ENCODE results near the gene NFU1.
"Not testable (repeated sequence)": the region's sequence is repeated elsewhere in the genome, so short reads cannot be mapped to it uniquely, and the experiment has no call there.

The NFU1 gene

DNA sequence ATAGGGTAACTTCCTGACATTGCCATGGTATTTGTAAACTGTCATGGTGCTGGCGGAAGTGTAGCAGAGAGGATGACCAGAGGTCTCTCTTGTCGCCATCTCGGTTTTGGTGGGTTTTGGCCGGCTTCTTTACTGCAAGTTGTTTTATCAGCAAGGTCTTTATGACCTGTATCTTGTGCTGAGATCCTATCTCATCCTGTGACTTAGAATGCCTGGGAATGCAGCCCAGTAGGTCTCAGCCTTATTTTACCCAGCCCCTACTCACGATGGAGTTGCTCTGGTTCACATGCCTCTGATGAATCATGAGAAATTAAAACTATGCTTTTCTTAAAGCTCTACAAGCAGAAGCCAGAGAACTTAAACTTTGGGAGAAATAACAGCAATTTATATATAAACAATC is 12.7 kb upstream of the NFU1 start:
- DNase-seq: no peak

DNA sequence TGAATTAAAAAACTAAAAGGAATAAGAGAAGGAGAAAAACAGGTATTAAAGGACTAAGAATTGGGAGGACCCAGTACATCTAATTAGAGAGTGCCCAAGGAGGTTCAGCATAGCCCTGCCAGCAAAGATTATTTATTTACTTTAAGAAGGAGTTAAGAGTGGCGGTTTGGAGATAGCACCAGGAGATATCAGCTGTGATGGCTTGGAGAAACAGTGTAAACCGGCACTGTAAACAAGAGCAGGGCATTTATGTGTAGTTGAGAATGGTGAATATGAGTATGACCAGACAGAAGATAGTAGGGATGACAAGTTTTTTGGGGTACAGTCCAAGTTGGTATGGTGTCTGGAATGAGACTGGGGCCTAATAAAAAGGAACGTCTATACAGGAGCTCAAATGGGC is 6.4 kb upstream of the NFU1 start:
- DNase-seq: not testable (repeated sequence)

- DNase-seq: not testable (repeated sequence)
Measured at GRCh38 chr2:69439499-69439898, 2.3 kb upstream of the NFU1 start.

GRCh38 chr2:69438580-69438979 is 1.3 kb upstream of the NFU1 start:
- DNase-seq: no peak

DNA sequence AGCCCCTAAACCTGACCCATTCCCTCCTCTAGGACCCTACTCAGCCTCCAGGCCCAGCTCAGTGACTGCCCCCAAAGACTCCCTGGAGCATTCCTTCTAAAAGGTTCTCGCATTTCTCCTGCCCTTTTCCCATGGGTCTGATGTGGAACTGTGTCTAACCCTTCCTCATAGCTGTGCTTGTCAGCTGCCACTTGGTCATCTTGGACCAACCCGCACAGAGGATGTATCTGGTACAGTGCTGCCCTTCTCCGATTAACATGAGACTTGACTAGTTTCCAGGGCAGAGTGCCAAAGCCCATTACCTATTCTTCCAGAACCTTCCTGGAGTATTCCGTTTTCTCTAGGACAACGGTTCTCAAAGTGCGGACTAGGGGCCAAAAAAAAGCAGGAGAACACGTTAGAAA is 518 bp upstream of the NFU1 start:
- DNase-seq: no peak

DNA sequence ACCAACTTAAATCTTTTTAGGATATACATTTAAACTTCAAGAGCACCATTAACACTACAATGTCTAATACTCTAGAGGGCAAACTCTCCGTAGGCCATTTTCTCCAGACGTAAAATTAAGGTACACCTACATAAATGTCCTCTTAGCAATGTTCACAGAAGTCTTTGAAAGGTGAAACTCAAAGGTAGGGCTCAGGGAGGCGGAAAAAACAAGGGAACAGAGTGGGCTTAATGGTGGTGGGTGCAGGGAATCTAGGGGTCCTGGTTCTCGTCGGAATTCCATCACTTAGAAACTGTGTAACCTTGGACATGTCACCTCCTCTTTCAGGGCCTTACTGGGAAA is 668 bp downstream of the NFU1 start:
- DNase-seq: no peak

GRCh38 chr2:69434753-69435152 is 2.5 kb downstream of the NFU1 start:
- no peak for DNase-seq

GRCh38 chr2:69429491-69430183 is 7.6 kb downstream of the NFU1 start:
- DNase-seq: no peak

GRCh38 chr2:69428981-69429380 is 8.3 kb downstream of the NFU1 start:
- DNase-seq: no peak

DNA sequence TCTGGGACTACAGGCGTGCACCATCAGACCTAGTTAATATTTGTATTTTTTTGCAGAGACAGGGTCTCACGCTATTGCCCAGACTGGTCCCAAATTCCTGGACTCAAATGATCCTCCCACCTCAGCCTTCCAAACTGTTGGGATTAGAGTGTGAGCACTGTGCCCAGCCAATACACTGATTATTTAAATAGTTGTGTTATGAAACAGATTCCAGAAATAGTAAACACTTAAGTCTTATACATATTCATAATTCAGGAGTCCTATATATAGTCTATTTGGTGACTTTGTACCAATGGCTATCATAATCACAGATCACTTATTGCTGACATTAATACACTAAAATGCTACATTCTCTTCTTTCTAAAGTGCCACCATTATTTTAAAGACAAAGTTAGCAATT is 12.8 kb downstream of the NFU1 start:
- no peak for DNase-seq

DNA sequence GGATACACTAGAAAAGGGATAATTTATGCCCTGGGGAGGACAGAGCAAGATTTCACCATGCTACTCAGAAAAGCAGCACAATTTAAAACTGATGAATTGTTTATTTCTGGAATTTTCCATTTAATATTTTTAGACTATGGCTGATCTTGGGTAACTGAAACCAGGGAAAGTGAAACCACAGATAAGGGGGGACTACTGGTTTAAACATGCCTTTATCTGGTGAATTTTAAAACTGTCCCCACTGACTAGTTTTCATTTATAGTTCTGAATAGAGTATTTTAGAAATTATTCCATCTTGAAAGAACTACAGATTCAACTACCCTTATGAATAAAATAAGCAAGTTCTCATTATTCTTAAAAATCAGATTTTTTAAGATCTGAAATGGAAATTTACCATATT is 15.0 kb downstream of the NFU1 start:
- no peak for DNase-seq

DNA sequence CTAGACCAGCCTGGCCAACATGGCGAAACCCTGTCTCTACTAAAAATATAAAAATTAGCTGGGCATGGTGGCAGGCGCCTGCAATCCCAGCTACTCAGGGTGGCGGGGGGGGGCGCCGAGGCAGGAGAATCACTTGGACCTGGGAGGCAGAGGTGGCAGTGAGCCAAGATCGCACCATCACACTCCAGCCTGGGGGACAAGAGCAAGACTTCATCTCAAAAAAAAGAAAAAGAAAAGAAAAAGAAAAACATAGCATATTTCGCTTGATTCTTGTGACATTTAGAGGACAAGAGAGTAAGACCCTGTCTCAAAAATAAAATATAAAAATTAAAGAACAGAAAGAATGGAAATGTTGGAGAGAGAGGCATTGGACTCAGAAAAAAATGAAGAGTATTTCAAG is 18.1 kb downstream of the NFU1 start:
- DNase-seq: not testable (repeated sequence)

DNA sequence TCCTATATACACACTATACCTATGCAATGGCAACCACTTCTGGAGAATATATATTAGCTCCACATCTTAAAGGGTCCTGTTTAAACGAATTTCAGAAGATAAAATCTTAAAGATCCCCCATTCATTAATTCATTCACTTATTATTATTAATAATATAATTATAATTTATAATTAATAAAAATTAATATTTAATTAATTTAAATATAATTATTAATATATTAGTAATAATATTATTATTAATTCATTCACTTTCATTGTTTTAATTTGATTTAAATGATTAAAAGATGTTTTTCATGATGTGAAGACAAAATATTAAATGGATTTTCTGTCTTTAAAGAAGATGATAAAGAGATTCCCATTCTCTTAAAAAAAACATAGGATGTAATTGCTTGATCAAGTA is 21.1 kb downstream of the NFU1 start:
- DNase-seq: no peak

DNA sequence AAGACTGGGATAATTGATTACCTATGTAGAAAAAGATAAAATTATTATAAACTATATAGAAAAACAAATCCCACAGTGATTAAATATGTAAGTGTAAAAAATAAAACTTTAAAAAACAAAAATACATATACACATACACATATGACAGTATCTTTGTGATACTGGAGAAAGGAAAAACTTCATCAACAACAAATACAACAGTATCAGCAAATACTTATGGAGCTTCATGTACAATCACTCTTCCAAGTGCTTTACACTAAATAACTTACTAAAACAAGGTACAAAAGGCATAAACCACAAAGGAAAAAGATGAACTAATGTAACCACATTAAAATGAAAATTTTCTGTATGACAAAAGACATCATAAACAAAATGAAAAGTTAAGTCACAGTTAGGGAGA is 26.1 kb downstream of the NFU1 start:
- no peak for DNase-seq

DNA sequence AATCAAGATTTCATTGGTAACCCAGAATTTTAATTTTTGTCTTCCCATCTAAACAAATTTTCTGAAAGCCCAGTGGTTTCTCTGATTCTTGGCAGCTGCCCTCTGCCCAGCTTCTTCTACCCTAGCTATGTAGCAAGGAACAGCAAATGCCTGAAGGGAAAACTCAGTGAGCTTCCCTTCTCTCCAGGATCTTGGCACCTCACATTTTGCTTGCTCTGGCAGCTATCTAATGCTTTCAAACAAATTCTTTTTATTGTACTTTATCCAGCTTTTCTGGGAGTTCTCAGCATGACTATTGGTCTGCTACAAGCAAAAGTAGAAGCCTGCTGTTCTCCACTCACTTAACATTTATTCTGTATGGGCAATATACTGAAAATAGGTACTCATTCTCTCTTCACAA is 31.9 kb downstream of the NFU1 start:
- DNase-seq: no peak

- no peak for DNase-seq
Measured at GRCh38 chr2:69400121-69400520, 37.1 kb downstream of the NFU1 start.

DNA sequence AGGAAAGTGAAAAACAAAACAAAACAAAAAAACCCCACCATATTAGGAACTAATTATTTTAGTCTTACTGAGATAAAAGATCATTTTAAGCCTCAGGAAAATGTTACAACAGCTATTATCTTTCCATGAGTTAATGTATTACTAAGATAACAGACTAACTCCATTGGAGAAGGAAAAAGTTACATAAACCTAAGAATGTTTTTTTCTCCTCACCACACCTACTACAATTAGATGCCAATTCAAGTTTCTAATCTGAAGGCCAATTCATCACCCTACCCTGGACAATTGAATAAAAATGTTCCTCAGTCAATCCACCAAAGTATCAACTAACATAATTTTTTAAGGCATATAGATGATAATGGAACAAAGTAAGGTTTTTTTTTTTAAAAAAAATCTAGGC is 40.0 kb downstream of the NFU1 start:
- DNase-seq: no peak

- no peak for DNase-seq
Measured at GRCh38 chr2:69395866-69396265, 41.4 kb downstream of the NFU1 start.

- no peak for DNase-seq
Measured at GRCh38 chr2:69393963-69394362, 43.3 kb downstream of the NFU1 start.

- DNase-seq: no peak
Measured at GRCh38 chr2:69390471-69390870, 46.8 kb downstream of the NFU1 start.

- DNase-seq: no peak
Measured at GRCh38 chr2:69390001-69390400, 47.2 kb downstream of the NFU1 start.

DNA sequence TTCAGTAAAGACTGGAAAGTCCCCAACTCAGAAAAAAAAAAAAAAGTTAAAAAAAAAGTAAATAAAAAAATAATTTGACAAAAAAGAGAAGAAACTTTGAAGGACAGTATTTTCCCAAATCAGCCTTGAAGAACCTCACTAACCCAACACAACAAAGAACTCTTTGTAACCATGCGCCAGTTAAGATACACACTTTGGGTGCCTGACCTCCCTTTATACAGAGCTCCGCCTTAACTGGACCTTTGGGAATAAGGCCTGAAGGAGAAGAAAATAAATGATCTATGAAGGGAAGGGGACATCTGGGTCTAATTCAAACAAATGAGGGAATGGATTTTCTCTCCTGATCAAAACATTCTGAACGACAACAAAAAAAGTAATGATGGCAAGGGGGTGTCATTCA is 48.0 kb downstream of the NFU1 start:
- no peak for DNase-seq

DNA sequence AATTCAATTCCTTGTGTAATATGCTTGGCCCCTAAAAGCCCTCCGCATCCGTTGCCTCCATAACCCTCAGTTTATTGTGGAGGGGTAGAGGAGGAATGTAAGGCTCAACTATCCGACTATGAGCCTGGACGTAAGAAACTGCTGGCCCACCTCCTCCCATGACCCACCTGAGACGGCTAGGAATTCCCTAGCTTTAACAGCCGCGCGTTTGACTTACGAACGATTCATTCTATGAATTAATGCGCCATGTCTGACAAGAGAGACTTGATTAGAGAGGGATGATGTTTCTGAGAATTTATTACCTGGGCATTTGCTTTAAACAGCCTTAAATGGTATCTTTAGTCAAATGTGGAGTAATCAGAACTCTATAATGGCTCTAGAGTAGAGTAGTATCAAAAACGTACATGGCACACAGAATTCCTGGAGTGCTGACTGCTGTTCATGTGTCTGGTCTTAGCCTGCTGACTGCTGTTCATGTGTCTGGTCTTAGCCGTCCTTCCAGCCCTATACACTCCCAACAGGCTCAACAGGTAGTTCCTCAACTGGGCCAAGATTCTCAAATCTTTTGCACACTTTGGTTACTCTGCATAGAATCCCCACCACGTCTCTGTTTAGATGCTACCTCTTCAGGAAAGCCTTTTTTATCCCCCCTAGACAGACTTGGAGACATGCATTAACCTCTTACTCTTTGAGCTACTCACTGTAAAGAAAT is 49.3 kb downstream of the NFU1 start:
- DNase-seq: no peak

GRCh38 chr2:69386789-69387734 is 50.2 kb downstream of the NFU1 start, which contains the start of gene GFPT1:
TSS of gene GFPT1 (minus strand) at chr2:69387227. CDS start at chr2:69387071, 156 bp downstream.
- peak; percentile 90 for DNase-seq

Measured in T-helper 9 cell (primary cell).